Uterus (tissue), 2 donors: Measurements from ENCODE around the gene HINT2.

Experiments used
- POLR2A ChIP-seq, 2 donors: fragments of 450-650 bp; IDR thresholded peaks; one replicate each; pipeline ENCODE4 v1.6.1; 2016; ENCODE audit warnings: antibody characterized with exemption in 2 of 2, mild to moderate bottlenecking in 1 of 2, moderate library complexity in 1 of 2
- TF ChIP-seq, protein P1 (sequence below), 4 experiments: fragments of 200-600 bp in 2 of 4; fragments of 450-650 bp in 2 of 4; sonication (generic) in 2 of 4; IDR thresholded peaks; one replicate each; pipeline ENCODE4 v1.5.1; 2016 to 2019; ENCODE audit warnings: antibody characterized with exemption in 4 of 4, mild to moderate bottlenecking in 2 of 4, moderate library complexity in 1 of 4

DNA sequence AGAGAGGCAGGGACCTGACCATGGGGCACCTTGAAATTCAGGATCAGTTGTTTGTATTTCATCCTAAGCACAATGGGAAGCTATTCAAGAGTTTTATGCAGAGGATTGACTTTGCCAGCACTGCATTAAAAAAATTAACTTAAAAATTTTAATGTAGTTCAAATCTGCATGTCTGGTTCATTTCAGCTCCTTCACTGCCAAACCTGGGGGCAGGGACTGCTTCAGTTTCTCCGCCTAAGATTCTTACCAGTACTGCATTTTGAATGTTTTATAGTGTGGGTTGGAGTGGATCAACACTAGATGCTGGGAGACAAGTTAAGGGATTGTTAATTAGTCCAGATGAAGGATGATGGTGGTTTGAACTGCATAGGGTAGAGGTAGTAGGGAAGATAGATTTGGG is 45.1 kb downstream of the HINT2 start:
- TF ChIP-seq, protein P1, sequence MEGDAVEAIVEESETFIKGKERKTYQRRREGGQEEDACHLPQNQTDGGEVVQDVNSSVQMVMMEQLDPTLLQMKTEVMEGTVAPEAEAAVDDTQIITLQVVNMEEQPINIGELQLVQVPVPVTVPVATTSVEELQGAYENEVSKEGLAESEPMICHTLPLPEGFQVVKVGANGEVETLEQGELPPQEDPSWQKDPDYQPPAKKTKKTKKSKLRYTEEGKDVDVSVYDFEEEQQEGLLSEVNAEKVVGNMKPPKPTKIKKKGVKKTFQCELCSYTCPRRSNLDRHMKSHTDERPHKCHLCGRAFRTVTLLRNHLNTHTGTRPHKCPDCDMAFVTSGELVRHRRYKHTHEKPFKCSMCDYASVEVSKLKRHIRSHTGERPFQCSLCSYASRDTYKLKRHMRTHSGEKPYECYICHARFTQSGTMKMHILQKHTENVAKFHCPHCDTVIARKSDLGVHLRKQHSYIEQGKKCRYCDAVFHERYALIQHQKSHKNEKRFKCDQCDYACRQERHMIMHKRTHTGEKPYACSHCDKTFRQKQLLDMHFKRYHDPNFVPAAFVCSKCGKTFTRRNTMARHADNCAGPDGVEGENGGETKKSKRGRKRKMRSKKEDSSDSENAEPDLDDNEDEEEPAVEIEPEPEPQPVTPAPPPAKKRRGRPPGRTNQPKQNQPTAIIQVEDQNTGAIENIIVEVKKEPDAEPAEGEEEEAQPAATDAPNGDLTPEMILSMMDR (IDR thresholded peaks at IDR 0.05), result no peak
- TF ChIP-seq POLR2A (IDR thresholded peaks at IDR 0.05), result no peak
